Suprapubic skin (tissue), 3 donors: ENCODE data around the gene SEC22B.
"Not testable (repeated sequence)": the region's sequence is repeated elsewhere in the genome, so short reads cannot be mapped to it uniquely, and the experiment has no call there.

Experiments
- EP300 ChIP-seq: sonication (generic); formaldehyde crosslinking; IDR thresholded peaks from one replicate; pipeline ENCODE4 v1.6.1; 2017; ENCODE audit warnings: antibody characterized with exemption
- POLR2A ChIP-seq, 2 donors: fragments of 450-650 bp; IDR thresholded peaks; one replicate each; pipeline ENCODE4 v1.6.1; 2017; ENCODE audit warnings: antibody characterized with exemption in 2 of 2, mild to moderate bottlenecking in 2 of 2, moderate library complexity in 2 of 2
- TF ChIP-seq, protein P1 (sequence below), 2 donors: fragments of 200-600 bp in 1 of 2; fragments of 450-650 bp in 1 of 2; sonication (generic) in 1 of 2; IDR thresholded peaks; one replicate each; pipeline ENCODE4 v1.5.1; 2016 to 2019; ENCODE audit warnings: antibody characterized with exemption in 2 of 2, mild to moderate bottlenecking in 1 of 2, moderate library complexity in 1 of 2

DNA sequence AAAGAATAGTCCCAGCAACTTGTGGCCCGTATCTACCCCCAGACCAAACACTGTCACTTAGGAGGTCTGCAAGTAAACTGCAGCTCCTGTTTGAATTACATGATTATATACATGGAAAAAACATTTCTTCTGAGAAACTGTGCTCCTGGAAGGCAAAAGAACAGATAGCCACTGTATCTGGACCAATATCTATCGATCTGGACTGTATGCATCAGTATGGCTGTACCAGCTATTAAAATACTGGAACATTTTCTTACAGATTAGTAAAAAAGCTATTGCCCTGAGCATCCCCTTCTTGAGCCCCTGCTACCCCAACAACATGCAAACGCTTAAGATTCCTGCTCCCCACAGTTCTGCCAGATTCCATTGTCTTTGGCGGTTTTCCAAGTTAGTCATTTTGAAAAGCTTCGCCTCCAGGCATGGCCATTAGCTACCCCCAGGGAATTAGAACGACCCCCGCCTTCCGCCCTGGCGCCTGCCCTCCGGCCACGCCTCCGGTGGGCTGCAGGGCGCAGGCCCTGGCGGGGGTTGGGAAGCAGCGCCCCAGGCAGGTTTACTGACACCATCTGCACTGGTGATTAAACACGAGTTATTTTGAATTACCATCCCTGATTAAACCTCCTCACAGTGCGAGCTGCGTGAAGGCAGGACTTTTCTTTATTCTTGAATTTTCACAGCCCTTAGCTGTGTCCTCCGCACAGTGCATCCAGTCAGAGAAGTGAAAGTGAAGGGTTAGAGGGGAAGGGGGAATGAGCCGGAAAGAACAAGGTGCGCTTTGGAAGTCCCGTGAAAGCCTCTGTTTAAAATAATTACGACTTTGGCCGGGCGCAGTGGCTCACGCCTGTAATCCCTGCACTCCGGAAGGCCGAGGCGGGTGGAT is 3.7 kb upstream of the SEC22B start:
- TF ChIP-seq, protein P1, sequence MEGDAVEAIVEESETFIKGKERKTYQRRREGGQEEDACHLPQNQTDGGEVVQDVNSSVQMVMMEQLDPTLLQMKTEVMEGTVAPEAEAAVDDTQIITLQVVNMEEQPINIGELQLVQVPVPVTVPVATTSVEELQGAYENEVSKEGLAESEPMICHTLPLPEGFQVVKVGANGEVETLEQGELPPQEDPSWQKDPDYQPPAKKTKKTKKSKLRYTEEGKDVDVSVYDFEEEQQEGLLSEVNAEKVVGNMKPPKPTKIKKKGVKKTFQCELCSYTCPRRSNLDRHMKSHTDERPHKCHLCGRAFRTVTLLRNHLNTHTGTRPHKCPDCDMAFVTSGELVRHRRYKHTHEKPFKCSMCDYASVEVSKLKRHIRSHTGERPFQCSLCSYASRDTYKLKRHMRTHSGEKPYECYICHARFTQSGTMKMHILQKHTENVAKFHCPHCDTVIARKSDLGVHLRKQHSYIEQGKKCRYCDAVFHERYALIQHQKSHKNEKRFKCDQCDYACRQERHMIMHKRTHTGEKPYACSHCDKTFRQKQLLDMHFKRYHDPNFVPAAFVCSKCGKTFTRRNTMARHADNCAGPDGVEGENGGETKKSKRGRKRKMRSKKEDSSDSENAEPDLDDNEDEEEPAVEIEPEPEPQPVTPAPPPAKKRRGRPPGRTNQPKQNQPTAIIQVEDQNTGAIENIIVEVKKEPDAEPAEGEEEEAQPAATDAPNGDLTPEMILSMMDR (IDR thresholded peaks at IDR 0.05) = not testable (repeated sequence)
- not testable (repeated sequence) for TF ChIP-seq EP300; POLR2A (IDR thresholded peaks at IDR 0.05)
